ENCODE measurements around the gene DROSHA.

GRCh38 chr5:31463351-31463750 lies 68.5 kb downstream of the DROSHA start:
- TF ChIP-seq CTCF (IDR thresholded peaks at IDR 0.05; ENCODE audit: low read depth, low read length) (no peak), POLR2A (IDR thresholded peaks at IDR 0.05; ENCODE audit: extremely low read depth, insufficient read length) (no peak)

Data from NB4 (cell line).